H9 (cell line): ENCODE results near the gene KLHDC7B. TPM values are rescaled to one million over a fixed set of nuclear protein-coding genes. Genes with fewer than 3 reads are reported as not detected.

Experiments used
- DNase-seq: peaks from one replicate; pipeline ENCODE4 v3.0.0-alpha.2; 2017
- H2AFZ ChIP-seq: one replicate; pipeline ENCODE4 v1.6.1; 2013; ENCODE audit warnings: mild to moderate bottlenecking, low read length, control low read depth, moderate library complexity
- H2AK5ac ChIP-seq: 2 replicates; pipeline ENCODE4 v1.6.1; 2013; ENCODE audit warnings: low read length, control low read depth, mixed read lengths; ENCODE audit not compliant: insufficient read length
- H2BK120ac ChIP-seq: one replicate; pipeline ENCODE4 v1.6.1; 2013; ENCODE audit warnings: low read depth, mild to moderate bottlenecking, low read length, control low read depth, inconsistent platforms; ENCODE audit not compliant: poor library complexity, severe bottlenecking
- H2BK12ac ChIP-seq: 2 replicates; pipeline ENCODE4 v1.6.1; 2013; ENCODE audit warnings: low read length, control low read depth, mixed read lengths, low read depth; ENCODE audit not compliant: insufficient read length
- H2BK15ac ChIP-seq: 2 replicates; pipeline ENCODE4 v1.6.1; 2013; ENCODE audit warnings: low read depth, low read length, control low read depth
- H2BK20ac ChIP-seq: one replicate; pipeline ENCODE4 v1.6.1; 2013; ENCODE audit warnings: low read depth, mild to moderate bottlenecking, low read length, control low read depth, inconsistent platforms; ENCODE audit not compliant: poor library complexity, severe bottlenecking
- H2BK5ac ChIP-seq: 2 replicates; pipeline ENCODE4 v1.6.1; 2013; ENCODE audit warnings: low read length, control low read depth, mixed read lengths; ENCODE audit not compliant: insufficient read length
- H3K14ac ChIP-seq: 2 replicates; pipeline ENCODE4 v1.6.1; 2013; ENCODE audit warnings: low read length, control low read depth; ENCODE audit not compliant: insufficient read depth
- H3K18ac ChIP-seq: 2 replicates; pipeline ENCODE4 v1.6.1; 2013; ENCODE audit warnings: low read depth, mild to moderate bottlenecking, mixed read lengths, low read length, control low read depth; ENCODE audit not compliant: insufficient read length
- H3K23ac ChIP-seq: 2 replicates; pipeline ENCODE4 v1.6.1; 2013; ENCODE audit warnings: low read length, control low read depth, mixed read lengths, low read depth; ENCODE audit not compliant: insufficient read length
- H3K23me2 ChIP-seq: 2 replicates; pipeline ENCODE4 v1.6.1; 2013; ENCODE audit warnings: low read depth, mild to moderate bottlenecking, mixed read lengths, low read length, control low read depth; ENCODE audit not compliant: insufficient read length, poor library complexity, severe bottlenecking
- H3K27ac ChIP-seq: 2 replicates; pipeline ENCODE4 v1.5.1; 2013; ENCODE audit warnings: low read length, control low read depth, mixed read lengths, low read depth; ENCODE audit not compliant: insufficient read length
- H3K27me3 ChIP-seq: 2 replicates; pipeline ENCODE4 v1.6.1; 2013; ENCODE audit warnings: low read length, control low read depth, inconsistent platforms; ENCODE audit not compliant: insufficient read depth
- H3K4ac ChIP-seq: 2 replicates; pipeline ENCODE4 v1.6.1; 2013; ENCODE audit warnings: low read depth, mild to moderate bottlenecking, control low read depth, inconsistent platforms, low read length, moderate library complexity
- H3K4me1 ChIP-seq: 2 replicates; pipeline ENCODE4 v1.6.1; 2013; ENCODE audit warnings: low read length, control low read depth, inconsistent platforms; ENCODE audit not compliant: insufficient read depth
- H3K4me2 ChIP-seq: 2 replicates; pipeline ENCODE4 v1.6.1; 2013; ENCODE audit warnings: low read length, control low read depth, mixed read lengths; ENCODE audit not compliant: insufficient read length, insufficient read depth
- H3K56ac ChIP-seq: 2 replicates; pipeline ENCODE4 v1.6.1; 2013; ENCODE audit warnings: low read depth, mild to moderate bottlenecking, mixed read lengths, low read length, control low read depth; ENCODE audit not compliant: insufficient read length
- H3K79me1 ChIP-seq: 2 replicates; pipeline ENCODE4 v1.6.1; 2013; ENCODE audit warnings: low read depth, mild to moderate bottlenecking, moderate library complexity, low read length, control low read depth, inconsistent platforms; ENCODE audit not compliant: insufficient read depth, poor library complexity, severe bottlenecking
- H3K79me2 ChIP-seq: 2 replicates; pipeline ENCODE4 v1.6.1; 2013; ENCODE audit warnings: low read length, control low read depth, inconsistent platforms; ENCODE audit not compliant: insufficient read depth
- H3K9ac ChIP-seq: 2 replicates; pipeline ENCODE4 v1.6.1; 2013; ENCODE audit warnings: low read length, control low read depth, mixed read lengths; ENCODE audit not compliant: insufficient read length; ENCODE audit errors: extremely low read depth
- H3K9me3 ChIP-seq: one replicate; pipeline ENCODE4 v1.6.1; 2013; ENCODE audit warnings: low read depth, low read length, inconsistent platforms; ENCODE audit not compliant: control insufficient read depth
- H3T11ph ChIP-seq: one replicate; pipeline ENCODE4 v1.6.1; 2013; ENCODE audit warnings: mild to moderate bottlenecking, low read length, control low read depth, inconsistent platforms
- H4K20me1 ChIP-seq: one replicate; pipeline ENCODE4 v1.6.1; 2013; ENCODE audit not compliant: control insufficient read depth, insufficient read length, insufficient read depth
- H4K5ac ChIP-seq: 2 replicates; pipeline ENCODE4 v1.6.1; 2013; ENCODE audit warnings: low read depth, mild to moderate bottlenecking, mixed read lengths, low read length, control low read depth; ENCODE audit not compliant: insufficient read length
- H4K8ac ChIP-seq: replicated peaks from 2 replicates; pipeline ENCODE4 v1.6.1; 2013; ENCODE audit warnings: low read length, control low read depth, mixed read lengths, low read depth; ENCODE audit not compliant: insufficient read length
- H4K91ac ChIP-seq: 2 replicates; pipeline ENCODE4 v1.6.1; 2013; ENCODE audit warnings: low read depth, mild to moderate bottlenecking, moderate library complexity, mixed read lengths, low read length, control low read depth; ENCODE audit not compliant: insufficient read length
- H3K27ac Mint-ChIP-seq, 3 experiments: 2 replicates in 2 of 3; 3 replicates in 1 of 3; pipeline ENCODE4 v1.8.0; 2020 to 2021; ENCODE audit warnings: mixed read lengths in 3 of 3, mild to moderate bottlenecking in 1 of 3, moderate library complexity in 1 of 3
- H3K27me3 Mint-ChIP-seq: 2 replicates; pipeline ENCODE4 v1.8.0; 2021; ENCODE audit warnings: low read depth, mild to moderate bottlenecking, moderate library complexity, mixed read lengths
- H3K36me3 Mint-ChIP-seq, 3 experiments: 2 replicates in 2 of 3; 3 replicates in 1 of 3; pipeline ENCODE4 v1.8.0; 2020 to 2021; ENCODE audit warnings: low read depth in 3 of 3, mixed read lengths in 3 of 3; ENCODE audit not compliant: insufficient read depth in 1 of 3
- H3K4me1 Mint-ChIP-seq, 2 experiments: 2 replicates each; pipeline ENCODE4 v1.8.0; 2020; ENCODE audit warnings: mixed read lengths in 2 of 2
- H3K4me3 Mint-ChIP-seq, 2 experiments: 2 replicates in 1 of 2; 3 replicates in 1 of 2; pipeline ENCODE4 v1.8.0; 2020 to 2021; ENCODE audit warnings: mild to moderate bottlenecking in 2 of 2, mixed read lengths in 2 of 2, moderate library complexity in 1 of 2
- H3K9me3 Mint-ChIP-seq, 2 experiments: 2 replicates in 1 of 2; 3 replicates in 1 of 2; pipeline ENCODE4 v1.8.0; 2020; ENCODE audit warnings: mild to moderate bottlenecking in 2 of 2, mixed read lengths in 2 of 2, moderate library complexity in 1 of 2
- WGBS: extraction: QIAGEN DNeasy Blood & Tissue Kit; methylation state at CpG from one replicate; pipeline ENCODE4 v1.1.7; 2013; ENCODE audit warnings: missing lambda C conversion rate, low lambda C conversion rate, mixed read lengths; ENCODE audit not compliant: insufficient read length; ENCODE audit errors: extremely low coverage; 5-methylcytosine and 5-hydroxymethylcytosine counted together
- total RNA-seq: library from RNA; stranded (reverse); gene quantifications from 2 replicates; pipeline ENCODE4 v1.2.1, GENCODE V29; 2021
- TF ChIP-seq, protein P1 (sequence below): fragments of 200-600 bp; sonication (generic); conservative IDR thresholded peaks from 3 replicates; pipeline ENCODE4 v1.8.0; 2021; ENCODE audit warnings: antibody characterized with exemption, mild to moderate bottlenecking

Gene KLHDC7B
- total RNA-seq, 1 experiment from 2014 or later, result not detected

DNA sequence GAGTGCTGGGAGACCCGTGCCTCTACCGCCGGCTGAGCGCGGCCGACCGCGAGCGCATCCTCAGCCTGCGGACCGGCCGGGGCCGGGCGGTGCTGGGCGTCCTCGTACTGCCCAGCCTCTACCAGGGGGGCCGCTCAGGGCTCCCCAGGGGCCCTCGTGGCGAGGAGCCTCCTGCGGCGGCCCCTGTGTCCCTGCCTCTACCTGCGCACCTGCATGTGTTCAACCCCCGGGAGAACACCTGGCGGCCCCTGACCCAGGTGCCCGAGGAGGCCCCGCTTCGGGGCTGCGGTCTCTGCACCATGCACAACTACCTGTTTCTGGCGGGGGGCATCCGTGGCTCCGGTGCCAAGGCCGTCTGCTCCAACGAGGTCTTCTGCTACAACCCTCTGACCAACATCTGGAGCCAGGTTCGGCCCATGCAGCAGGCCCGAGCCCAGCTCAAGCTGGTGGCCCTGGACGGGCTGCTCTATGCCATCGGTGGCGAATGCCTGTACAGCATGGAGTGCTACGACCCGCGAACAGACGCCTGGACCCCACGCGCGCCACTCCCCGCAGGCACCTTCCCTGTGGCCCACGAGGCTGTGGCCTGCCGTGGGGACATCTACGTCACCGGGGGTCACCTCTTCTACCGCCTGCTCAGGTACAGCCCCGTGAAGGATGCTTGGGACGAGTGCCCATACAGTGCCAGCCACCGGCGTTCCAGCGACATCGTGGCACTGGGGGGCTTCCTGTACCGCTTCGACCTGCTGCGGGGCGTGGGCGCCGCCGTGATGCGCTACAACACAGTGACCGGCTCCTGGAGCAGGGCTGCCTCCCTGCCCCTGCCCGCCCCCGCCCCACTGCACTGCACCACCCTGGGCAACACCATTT is 3.5 kb downstream of the KLHDC7B start:
- no peak for DNase-seq
- Histone ChIP-seq H3K79me2 (no peaks in the 10 kb centered on the region), H2BK120ac (no peak overlapping the region), H3K9me3 (no peaks in the 10 kb centered on the region), H4K5ac (no peak overlapping the region), H3K14ac (no peak overlapping the region), H4K91ac (no peak overlapping the region), H2AK5ac (no peak overlapping the region), H4K20me1 (no peaks in the 10 kb centered on the region), H3K23me2 (no peaks in the 10 kb centered on the region), H4K8ac (no peak overlapping the region), H3K79me1 (no peaks in the 10 kb centered on the region), H2BK12ac (no peak overlapping the region), H2BK15ac (no peak overlapping the region), H3K27me3 (no peaks in the 10 kb centered on the region; the same call in 1 of the 2 replicates), H2BK20ac (no peak overlapping the region), H3K23ac (no peak overlapping the region), H3K4ac (no peak overlapping the region), H2BK5ac (no peak overlapping the region), H3K4me1 (no peaks in the 10 kb centered on the region), H3K9ac (no peak overlapping the region), H3K4me2 (no peak overlapping the region), H2AFZ (no peak overlapping the region), H3K18ac (no peak overlapping the region), H3K27ac (no peak overlapping the region), H3T11ph (no peak overlapping the region), H3K56ac (no peak overlapping the region)
- no peaks in the 10 kb centered on the region for H3K9me3 Mint-ChIP-seq
- H3K4me3 Mint-ChIP-seq, result no peak overlapping the region
- no peaks in the 10 kb centered on the region for H3K36me3 Mint-ChIP-seq
- no CpG with 5 or more reads among the region's 68 CpGs for WGBS
- peak overlapping the region in 1 of 3 experiments; percentile 48; a peak in 1 of 7 replicates for H3K27ac Mint-ChIP-seq
- H3K27me3 Mint-ChIP-seq, result peaks cover 32% of the 10 kb centered on the region
- TF ChIP-seq, protein P1, sequence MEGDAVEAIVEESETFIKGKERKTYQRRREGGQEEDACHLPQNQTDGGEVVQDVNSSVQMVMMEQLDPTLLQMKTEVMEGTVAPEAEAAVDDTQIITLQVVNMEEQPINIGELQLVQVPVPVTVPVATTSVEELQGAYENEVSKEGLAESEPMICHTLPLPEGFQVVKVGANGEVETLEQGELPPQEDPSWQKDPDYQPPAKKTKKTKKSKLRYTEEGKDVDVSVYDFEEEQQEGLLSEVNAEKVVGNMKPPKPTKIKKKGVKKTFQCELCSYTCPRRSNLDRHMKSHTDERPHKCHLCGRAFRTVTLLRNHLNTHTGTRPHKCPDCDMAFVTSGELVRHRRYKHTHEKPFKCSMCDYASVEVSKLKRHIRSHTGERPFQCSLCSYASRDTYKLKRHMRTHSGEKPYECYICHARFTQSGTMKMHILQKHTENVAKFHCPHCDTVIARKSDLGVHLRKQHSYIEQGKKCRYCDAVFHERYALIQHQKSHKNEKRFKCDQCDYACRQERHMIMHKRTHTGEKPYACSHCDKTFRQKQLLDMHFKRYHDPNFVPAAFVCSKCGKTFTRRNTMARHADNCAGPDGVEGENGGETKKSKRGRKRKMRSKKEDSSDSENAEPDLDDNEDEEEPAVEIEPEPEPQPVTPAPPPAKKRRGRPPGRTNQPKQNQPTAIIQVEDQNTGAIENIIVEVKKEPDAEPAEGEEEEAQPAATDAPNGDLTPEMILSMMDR, result no peak
- H3K4me1 Mint-ChIP-seq, result peaks cover 0 to 3% of the 10 kb centered on the region in 2 experiments; a peak in 1 of 4 replicates
